Karpas-422 (cell line): ENCODE results near the gene WFDC8. TPM values are rescaled to one million over a fixed set of nuclear protein-coding genes. Genes with fewer than 3 reads are reported as not detected.

Experiments used
- DNase-seq: peaks from one replicate; pipeline ENCODE4 v3.0.0-alpha.2; 2015
- H2AFZ ChIP-seq: fragments of 200-600 bp; sonication (generic); 2 replicates; pipeline ENCODE4 v1.6.1; 2014; ENCODE audit warnings: antibody characterized with exemption, low read length, mixed read lengths
- H3K27ac ChIP-seq: fragments of 200-600 bp; sonication (generic); 2 replicates; pipeline ENCODE4 v1.5.1; 2014; ENCODE audit warnings: mild to moderate bottlenecking, low read length, moderate library complexity
- H3K27me3 ChIP-seq: fragments of 200-600 bp; sonication (generic); 2 replicates; pipeline ENCODE4 v1.6.1; 2014; ENCODE audit warnings: low read length, mixed read lengths
- H3K36me3 ChIP-seq: fragments of 200-600 bp; sonication (generic); 2 replicates; pipeline ENCODE4 v1.6.1; 2014; ENCODE audit warnings: low read length, mixed read lengths; ENCODE audit not compliant: insufficient read depth
- H3K4me1 ChIP-seq: fragments of 200-600 bp; sonication (generic); 2 replicates; pipeline ENCODE4 v1.6.1; 2014; ENCODE audit warnings: mild to moderate bottlenecking, low read length, mixed read lengths
- H3K4me2 ChIP-seq: fragments of 200-600 bp; sonication (generic); 2 replicates; pipeline ENCODE4 v1.6.1; 2014; ENCODE audit warnings: low read length, low read depth, mild to moderate bottlenecking; ENCODE audit not compliant: poor library complexity, severe bottlenecking
- H3K4me3 ChIP-seq: fragments of 200-600 bp; sonication (generic); 2 replicates; pipeline ENCODE4 v1.5.1; 2014; ENCODE audit warnings: mild to moderate bottlenecking, antibody characterized with exemption, low read length, mixed read lengths
- H3K79me2 ChIP-seq: fragments of 200-600 bp; sonication (generic); 2 replicates; pipeline ENCODE4 v1.6.1; 2014; ENCODE audit warnings: mild to moderate bottlenecking, low read length, mixed read lengths
- H3K9ac ChIP-seq: fragments of 200-600 bp; sonication (generic); 2 replicates; pipeline ENCODE4 v1.6.0; 2014; ENCODE audit warnings: low read length
- H3K9me2 ChIP-seq: fragments of 200-600 bp; sonication (generic), shearing (Covaris generic); replicated peaks from 2 replicates; pipeline ENCODE4 v1.6.0; 2014; ENCODE audit warnings: mild to moderate bottlenecking, low read length, moderate library complexity; ENCODE audit not compliant: insufficient read depth
- H3K9me3 ChIP-seq: fragments of 300-700, 200-600 bp; sonication (generic); 2 replicates; pipeline ENCODE4 v1.6.1; 2014; ENCODE audit warnings: low read length, mixed read lengths
- H4K20me1 ChIP-seq: fragments of 200-600 bp; sonication (generic); 2 replicates; pipeline ENCODE4 v1.6.1; 2014; ENCODE audit warnings: mild to moderate bottlenecking, antibody characterized with exemption, low read length, low read depth; ENCODE audit not compliant: insufficient read depth
- total RNA-seq: library from RNA; depleted of rRNA; stranded (reverse); fragments of >200 nt; shearing (Covaris generic); gene quantifications from 2 replicates; pipeline ENCODE4 v1.2.3, GENCODE V29; 2014; ENCODE audit warnings: low replicate concordance; rRNA removed

Gene WFDC8
- not detected in 2 replicates for total RNA-seq

DNA sequence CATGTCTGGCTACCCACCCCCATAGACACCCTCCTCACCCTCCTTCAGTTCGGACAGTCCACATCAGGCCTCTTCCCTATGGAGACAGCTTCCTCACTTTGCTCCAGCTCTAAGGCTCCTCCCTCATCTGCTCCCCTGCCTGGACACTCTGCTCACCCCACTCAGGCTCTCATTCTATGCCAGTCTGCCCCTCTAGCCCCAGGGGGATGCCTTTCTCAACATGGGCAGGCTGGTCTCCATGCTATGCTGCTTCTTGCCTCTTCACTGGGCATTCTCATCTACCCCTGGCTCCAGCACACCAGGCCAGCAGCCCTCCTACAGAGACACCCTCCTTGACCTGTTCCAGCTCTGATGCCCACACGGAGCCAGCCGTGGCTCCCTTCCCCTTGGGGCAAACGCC is at the start of gene WFDC8:
Gene WFDC8, minus strand, starts transcription at position 101 of the 400 bp plus-strand sequence. Its CDS starts 37 bp downstream, at position 64.
- no peaks in the 10 kb centered on the region for H3K9me3 ChIP-seq
- H3K79me2 ChIP-seq, result no peaks in the 10 kb centered on the region
- H2AFZ ChIP-seq, result no peak within 1 kb of the TSS
- no peak within 1 kb of the TSS for H3K4me3 ChIP-seq
- H3K27me3 ChIP-seq, result no peaks in the 10 kb centered on the region
- DNase-seq, result no peak
- no peak within 1 kb of the TSS for H3K27ac ChIP-seq
- no peaks in the 10 kb centered on the region for H3K9me2 ChIP-seq
- no peaks in the 10 kb centered on the region for H3K36me3 ChIP-seq
- H4K20me1 ChIP-seq, result no peaks in the 10 kb centered on the region
- no peak within 1 kb of the TSS for H3K4me2 ChIP-seq
- H3K4me1 ChIP-seq, result no peaks in the 10 kb centered on the region
- H3K9ac ChIP-seq, result no peak within 1 kb of the TSS

- Histone ChIP-seq H3K9ac (no peak overlapping the region), H3K4me3 (no peak overlapping the region), H3K36me3 (no peaks in the 10 kb centered on the region), H3K9me2 (no peaks in the 10 kb centered on the region), H2AFZ (no peak overlapping the region), H4K20me1 (no peaks in the 10 kb centered on the region), H3K4me2 (no peak overlapping the region), H3K4me1 (no peaks in the 10 kb centered on the region), H3K27me3 (no peaks in the 10 kb centered on the region), H3K27ac (no peak overlapping the region), H3K79me2 (no peaks in the 10 kb centered on the region), H3K9me3 (no peaks in the 10 kb centered on the region)
- DNase-seq, result no peak
These were observed 47.5 kb upstream of the WFDC8 start for GRCh38 chr20:45626540-45626939.

GRCh38 chr20:45621593-45621992 is 42.5 kb upstream of the WFDC8 start:
- no peak overlapping the region for H3K4me3 ChIP-seq
- no peak overlapping the region for H3K9ac ChIP-seq
- no peak for DNase-seq
- H3K36me3 ChIP-seq, result no peaks in the 10 kb centered on the region
- H3K9me3 ChIP-seq, result no peaks in the 10 kb centered on the region
- no peaks in the 10 kb centered on the region for H3K9me2 ChIP-seq
- H3K27ac ChIP-seq, result no peak overlapping the region
- H3K4me2 ChIP-seq, result no peak overlapping the region
- no peak overlapping the region for H2AFZ ChIP-seq
- H3K27me3 ChIP-seq, result no peaks in the 10 kb centered on the region
- no peaks in the 10 kb centered on the region for H3K4me1 ChIP-seq
- no peaks in the 10 kb centered on the region for H4K20me1 ChIP-seq
- H3K79me2 ChIP-seq, result no peaks in the 10 kb centered on the region

DNA sequence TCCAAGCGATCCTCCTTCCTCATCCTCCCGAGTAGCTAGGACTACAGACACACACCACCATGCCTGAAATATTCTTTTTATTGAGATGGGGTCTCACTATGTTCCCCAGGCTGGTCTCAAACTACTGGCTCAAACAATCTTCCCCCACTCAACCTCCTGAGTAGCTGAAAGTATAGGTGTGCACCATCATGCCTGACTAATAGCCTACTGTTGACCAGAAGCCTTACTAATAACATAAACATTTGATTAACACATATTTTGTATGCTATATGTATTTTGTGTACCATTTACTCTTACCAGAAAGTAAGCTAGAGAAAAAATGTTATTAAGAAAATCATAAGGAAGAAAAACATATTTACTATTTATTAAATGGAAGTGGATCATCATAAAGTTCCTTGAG is 38.5 kb upstream of the WFDC8 start:
- Histone ChIP-seq H3K4me3 (no peak overlapping the region), H3K9ac (no peak overlapping the region), H3K4me1 (no peaks in the 10 kb centered on the region), H3K27me3 (no peaks in the 10 kb centered on the region), H3K9me3 (no peaks in the 10 kb centered on the region), H3K79me2 (no peaks in the 10 kb centered on the region), H3K36me3 (no peaks in the 10 kb centered on the region), H3K4me2 (no peak overlapping the region), H3K27ac (no peak overlapping the region), H3K9me2 (no peaks in the 10 kb centered on the region), H4K20me1 (no peaks in the 10 kb centered on the region), H2AFZ (no peak overlapping the region)
- no peak for DNase-seq

DNA sequence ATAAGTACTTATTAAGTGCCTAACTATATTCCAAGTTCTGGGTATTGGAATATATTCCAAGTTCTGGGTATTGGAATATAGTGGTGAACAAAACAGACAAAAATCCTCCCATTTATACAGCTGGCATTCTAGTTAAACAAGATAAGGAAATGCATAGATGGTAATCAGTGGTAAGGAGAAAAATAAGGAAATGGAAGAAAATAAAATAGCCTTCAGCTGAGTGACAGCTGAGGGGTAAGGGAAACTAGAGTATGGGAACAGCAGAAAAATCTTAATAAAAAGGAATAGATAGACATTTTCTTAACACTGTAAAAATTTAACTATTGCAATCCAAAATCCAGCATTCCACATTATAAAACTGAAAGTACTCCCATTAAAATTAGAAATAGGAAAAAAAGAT is 33.2 kb upstream of the WFDC8 start:
- Histone ChIP-seq H3K27ac (no peak overlapping the region), H3K4me3 (no peak overlapping the region), H3K27me3 (no peaks in the 10 kb centered on the region), H3K9me2 (no peaks in the 10 kb centered on the region), H3K36me3 (no peaks in the 10 kb centered on the region), H3K4me1 (no peaks in the 10 kb centered on the region), H3K9me3 (no peaks in the 10 kb centered on the region), H3K79me2 (no peaks in the 10 kb centered on the region), H2AFZ (no peak overlapping the region), H3K9ac (no peak overlapping the region), H4K20me1 (no peaks in the 10 kb centered on the region), H3K4me2 (no peak overlapping the region)
- DNase-seq, result no peak

DNA sequence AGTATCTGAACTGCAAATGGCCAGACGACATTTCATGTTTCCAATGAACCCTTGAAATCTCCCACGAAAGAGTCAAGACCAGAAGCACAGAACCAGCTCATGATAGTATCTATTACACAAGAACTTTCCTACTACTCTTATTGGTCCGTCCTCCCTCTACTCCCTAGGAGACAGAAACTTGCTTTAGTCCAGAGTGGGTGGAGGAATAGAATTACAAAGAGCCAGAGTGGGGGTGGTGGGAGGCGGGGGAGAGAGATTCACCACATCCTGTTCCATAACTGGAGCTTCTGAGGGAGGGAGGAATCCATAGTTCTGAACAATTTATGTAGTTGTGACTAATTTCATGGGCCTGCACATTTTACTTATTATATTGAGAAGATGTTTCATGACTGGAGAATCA is 32.0 kb upstream of the WFDC8 start:
- Histone ChIP-seq H2AFZ (no peak overlapping the region), H3K79me2 (no peaks in the 10 kb centered on the region), H3K9ac (no peak overlapping the region), H3K36me3 (no peaks in the 10 kb centered on the region), H3K27me3 (no peaks in the 10 kb centered on the region), H3K4me1 (no peaks in the 10 kb centered on the region), H3K4me2 (no peak overlapping the region), H3K9me3 (no peaks in the 10 kb centered on the region), H3K27ac (no peak overlapping the region), H4K20me1 (no peaks in the 10 kb centered on the region), H3K4me3 (no peak overlapping the region), H3K9me2 (no peaks in the 10 kb centered on the region)
- no peak for DNase-seq

- DNase-seq, result no peak
- H2AFZ ChIP-seq, result no peak overlapping the region
- H3K4me3 ChIP-seq, result no peak overlapping the region
- no peaks in the 10 kb centered on the region for H3K9me2 ChIP-seq
- H3K27me3 ChIP-seq, result no peaks in the 10 kb centered on the region
- H3K4me1 ChIP-seq, result no peaks in the 10 kb centered on the region
- H3K4me2 ChIP-seq, result no peak overlapping the region
- H3K79me2 ChIP-seq, result no peaks in the 10 kb centered on the region
- H3K9me3 ChIP-seq, result no peaks in the 10 kb centered on the region
- no peaks in the 10 kb centered on the region for H4K20me1 ChIP-seq
- H3K9ac ChIP-seq, result no peak overlapping the region
- no peak overlapping the region for H3K27ac ChIP-seq
- no peaks in the 10 kb centered on the region for H3K36me3 ChIP-seq
These were observed 28.7 kb upstream of the WFDC8 start for GRCh38 chr20:45607810-45608209.

GRCh38 chr20:45595235-45595634 is 16.2 kb upstream of the WFDC8 start:
- H3K9me3 ChIP-seq, result no peaks in the 10 kb centered on the region
- no peaks in the 10 kb centered on the region for H3K9me2 ChIP-seq
- no peak overlapping the region for H3K4me2 ChIP-seq
- no peak overlapping the region for H3K27ac ChIP-seq
- DNase-seq, result no peak
- no peak overlapping the region for H2AFZ ChIP-seq
- H3K4me3 ChIP-seq, result no peak overlapping the region
- no peaks in the 10 kb centered on the region for H4K20me1 ChIP-seq
- H3K36me3 ChIP-seq, result no peaks in the 10 kb centered on the region
- no peaks in the 10 kb centered on the region for H3K4me1 ChIP-seq
- H3K27me3 ChIP-seq, result no peaks in the 10 kb centered on the region
- no peaks in the 10 kb centered on the region for H3K79me2 ChIP-seq
- no peak overlapping the region for H3K9ac ChIP-seq

- no peaks in the 10 kb centered on the region for H3K79me2 ChIP-seq
- H3K9me2 ChIP-seq, result no peaks in the 10 kb centered on the region
- no peak overlapping the region for H3K27ac ChIP-seq
- H3K9ac ChIP-seq, result no peak overlapping the region
- H3K9me3 ChIP-seq, result no peaks in the 10 kb centered on the region
- no peaks in the 10 kb centered on the region for H3K4me1 ChIP-seq
- H3K4me2 ChIP-seq, result no peak overlapping the region
- H3K36me3 ChIP-seq, result no peaks in the 10 kb centered on the region
- H2AFZ ChIP-seq, result no peak overlapping the region
- no peaks in the 10 kb centered on the region for H3K27me3 ChIP-seq
- DNase-seq, result no peak
- H3K4me3 ChIP-seq, result no peak overlapping the region
- no peaks in the 10 kb centered on the region for H4K20me1 ChIP-seq
These were observed 14.4 kb upstream of the WFDC8 start for GRCh38 chr20:45593498-45593897.
